Activated naive CD4-positive, alpha-beta T cell treated with anti-CD3 and anti-CD28 coated beads for 36 hours (primary cell): Measurements from ENCODE around the gene DCUN1D3. TPM values are rescaled to one million over a fixed set of nuclear protein-coding genes. Genes with fewer than 3 reads are reported as not detected.
"Not testable (repeated sequence)": the region's sequence is repeated elsewhere in the genome, so short reads cannot be mapped to it uniquely, and the experiment has no call there.

Experiments used
- CTCF ChIA-PET: fragments of 350-600 bp; sonication (Branson Sonifier 250); formaldehyde crosslinking; loops from one replicate; lab custom pipeline; 2021; ENCODE audit warnings: antibody characterized with exemption; lab: Charles Lee
- DNase-seq: peaks from one replicate; pipeline ENCODE4 v3.0.0-alpha.2; 2020
- H3K27ac Mint-ChIP-seq: one replicate; pipeline ENCODE4 v1.8.0; 2021; ENCODE audit warnings: mild to moderate bottlenecking, mixed read lengths
- H3K27me3 Mint-ChIP-seq: one replicate; pipeline ENCODE4 v1.8.0; 2021; ENCODE audit warnings: low read depth, mixed read lengths
- H3K36me3 Mint-ChIP-seq: one replicate; pipeline ENCODE4 v1.8.0; 2021; ENCODE audit warnings: low read depth, mixed read lengths
- H3K4me1 Mint-ChIP-seq: one replicate; pipeline ENCODE4 v1.8.0; 2021; ENCODE audit warnings: low read depth, mixed read lengths
- H3K4me3 Mint-ChIP-seq: one replicate; pipeline ENCODE4 v1.8.0; 2021; ENCODE audit warnings: mild to moderate bottlenecking, moderate library complexity, mixed read lengths
- H3K9me3 Mint-ChIP-seq: one replicate; pipeline ENCODE4 v1.8.0; 2021; ENCODE audit warnings: mixed read lengths
- intact Hi-C: fragments of 100-400 bp; cut with micrococcal nuclease; formaldehyde crosslinking; loops from one replicate; pipeline ENCODE4 v1.15.1; 2023
- total RNA-seq, 2 experiments: library from RNA; stranded (reverse); gene quantifications; one replicate each; pipeline ENCODE4 v1.2.3, GENCODE V29; 2021

DCUN1D3 gene, protein sequence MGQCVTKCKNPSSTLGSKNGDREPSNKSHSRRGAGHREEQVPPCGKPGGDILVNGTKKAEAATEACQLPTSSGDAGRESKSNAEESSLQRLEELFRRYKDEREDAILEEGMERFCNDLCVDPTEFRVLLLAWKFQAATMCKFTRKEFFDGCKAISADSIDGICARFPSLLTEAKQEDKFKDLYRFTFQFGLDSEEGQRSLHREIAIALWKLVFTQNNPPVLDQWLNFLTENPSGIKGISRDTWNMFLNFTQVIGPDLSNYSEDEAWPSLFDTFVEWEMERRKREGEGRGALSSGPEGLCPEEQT
- 1 to 10 TPM; 3.0 to 3.4 TPM for total RNA-seq

DNA sequence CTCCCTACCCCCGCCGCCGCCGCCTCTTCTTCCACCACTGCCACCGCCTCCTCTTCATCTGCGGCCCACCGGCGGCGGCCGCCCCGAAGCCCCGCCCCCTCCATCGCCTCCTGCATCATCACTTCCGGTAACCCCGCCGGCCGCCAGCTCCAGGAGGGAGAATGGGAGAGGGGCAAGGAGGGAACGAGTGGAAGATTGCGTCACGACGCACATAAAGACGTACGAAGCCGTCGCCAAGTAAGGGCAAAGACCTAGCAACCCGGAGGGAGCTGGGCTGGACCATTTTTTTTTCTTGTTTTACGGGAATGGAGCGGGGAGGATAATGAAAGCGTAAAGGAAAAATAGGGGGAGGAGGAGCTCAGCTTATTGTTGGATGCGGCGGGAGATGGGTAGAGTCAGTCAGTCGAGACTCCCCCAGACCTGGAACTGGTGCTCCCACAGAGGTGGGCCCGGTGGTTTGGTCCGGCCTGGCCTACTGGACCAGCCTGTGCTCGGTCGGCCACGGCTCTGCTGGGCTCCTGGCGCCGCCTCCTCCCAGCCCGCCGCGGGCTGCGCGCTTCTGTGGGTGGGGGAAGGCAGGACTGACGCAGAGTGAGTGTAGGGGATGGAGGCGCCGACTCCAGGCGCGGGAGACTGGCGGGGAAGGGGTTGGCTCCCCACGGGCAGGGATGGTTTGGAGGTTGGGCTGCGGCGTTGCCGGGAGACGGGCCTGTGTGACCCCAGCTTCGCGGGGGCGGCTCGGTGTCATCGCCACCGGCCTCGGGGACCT, at the start of gene DCUN1D3, which contains the start of gene LYRM1:
Gene DCUN1D3, minus strand, starts transcription at position 60 of the 769 bp plus-strand sequence. CDS start 37,820 bp downstream, outside the sequence.
Gene LYRM1, plus strand, starts transcription at position 473 of the 769 bp plus-strand sequence. CDS start 14,785 bp downstream, outside the sequence.
- Mint-ChIP-seq H3K4me3 (peak within 1 kb of the TSS; percentile 96), H3K27me3 (no peaks in the 10 kb centered on the region), H3K27ac (peak within 1 kb of the TSS; percentile 98), H3K9me3 (no peaks in the 10 kb centered on the region), H3K4me1 (peaks cover 59% of the 10 kb centered on the region), H3K36me3 (peaks cover 4% of the 10 kb centered on the region)
- intact Hi-C loops = loop anchor here (1.0 to 10.0 kb wide), 8 partner anchors 11 to 1294 kb away; partner anchors contain the start of genes ERI2, REXO5 and THUMPD1
- CTCF ChIA-PET = interaction anchor here (2.0 kb wide), 1 partner anchor 50 kb away, joined by 6 read pairs; no protein-coding TSS in a partner anchor
- DNase-seq = peak; percentile 88

DNA sequence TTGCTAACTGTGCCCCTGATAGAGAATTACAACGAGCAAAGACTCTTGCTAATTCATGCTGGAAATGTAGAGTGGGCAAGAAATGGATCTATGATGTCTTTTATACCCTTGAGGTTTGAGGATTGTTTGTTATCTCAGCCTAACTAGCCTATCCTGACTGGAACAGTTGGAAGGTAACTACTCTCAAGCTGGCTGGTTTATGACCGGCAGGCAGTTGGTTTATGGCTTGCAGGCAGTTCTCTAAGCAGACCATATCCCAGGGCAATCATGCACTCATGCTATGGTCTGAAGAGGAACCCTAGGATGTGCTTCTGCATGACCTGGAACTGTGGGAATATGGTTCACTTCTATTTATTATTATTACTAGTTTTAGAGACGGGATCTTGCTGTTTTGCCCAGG, 49.5 kb upstream of the DCUN1D3 start:
- Mint-ChIP-seq H3K4me1 (peaks cover 3% of the 10 kb centered on the region), H3K27ac (no peak overlapping the region), H3K36me3 (no peaks in the 10 kb centered on the region), H3K9me3 (no peaks in the 10 kb centered on the region), H3K4me3 (no peak overlapping the region), H3K27me3 (no peaks in the 10 kb centered on the region)
- intact Hi-C loops = no loop called here
- DNase-seq = no peak
- CTCF ChIA-PET = no interaction called here

DNA sequence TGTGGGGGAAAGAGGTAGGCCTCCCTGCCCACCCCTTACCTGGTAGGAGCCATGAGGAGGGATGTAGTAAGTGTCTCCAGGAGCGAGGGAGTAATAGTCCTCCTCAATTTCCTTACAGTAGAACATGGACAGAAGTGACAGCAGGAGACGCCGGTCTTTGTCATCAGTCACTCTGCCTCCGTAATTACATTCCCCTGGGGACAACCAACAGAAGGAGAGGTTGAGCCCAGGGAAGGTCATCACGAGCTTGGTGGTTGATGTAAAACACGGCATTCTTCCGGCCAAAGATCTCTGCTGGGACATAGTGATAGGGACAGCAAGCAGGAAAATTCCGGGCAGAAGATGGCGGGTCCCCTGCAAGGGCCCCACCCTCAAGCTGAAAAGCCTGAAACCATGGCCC, 48.3 kb upstream of the DCUN1D3 start:
- no peak for DNase-seq
- no peaks in the 10 kb centered on the region for H3K27me3 Mint-ChIP-seq
- no peak overlapping the region for H3K4me3 Mint-ChIP-seq
- no peak overlapping the region for H3K27ac Mint-ChIP-seq
- intact Hi-C loops = no loop called here
- H3K9me3 Mint-ChIP-seq = no peaks in the 10 kb centered on the region
- peaks cover 4% of the 10 kb centered on the region for H3K4me1 Mint-ChIP-seq
- H3K36me3 Mint-ChIP-seq = no peaks in the 10 kb centered on the region
- CTCF ChIA-PET = no interaction called here

DNA sequence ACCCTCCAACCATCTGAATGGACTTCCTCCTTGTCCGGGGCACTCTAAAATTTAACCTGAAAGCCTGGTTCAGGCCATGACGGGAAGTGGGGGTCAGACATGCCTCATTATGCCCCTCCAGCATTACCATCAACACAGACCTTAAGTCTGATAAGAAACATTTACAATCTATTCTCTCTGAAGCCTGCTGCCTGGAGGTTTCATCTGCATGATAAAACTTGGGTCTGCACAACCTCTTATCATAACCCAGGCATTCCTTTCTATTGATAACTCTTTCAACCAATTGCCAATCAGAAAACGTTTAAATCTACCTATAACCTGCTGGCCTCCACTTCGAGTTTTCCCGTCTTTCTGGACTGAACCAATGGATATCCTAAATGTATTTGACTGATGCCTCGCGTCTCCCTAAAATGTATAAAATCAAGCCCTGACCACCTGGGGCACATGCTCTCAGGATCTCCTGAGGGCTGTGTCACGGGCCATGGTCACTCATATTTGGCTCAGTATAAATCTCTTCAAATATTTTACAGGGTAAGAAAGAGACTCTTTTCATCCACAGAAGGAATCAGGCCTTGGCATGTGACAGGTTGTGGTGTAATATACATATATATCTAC, 46.0 kb upstream of the DCUN1D3 start:
- CTCF ChIA-PET = no interaction called here
- Mint-ChIP-seq H3K36me3 (no peaks in the 10 kb centered on the region), H3K9me3 (no peaks in the 10 kb centered on the region), H3K27ac (no peak overlapping the region), H3K27me3 (no peaks in the 10 kb centered on the region), H3K4me1 (peaks cover 16% of the 10 kb centered on the region), H3K4me3 (no peak overlapping the region)
- intact Hi-C loops = no loop called here
- no peak for DNase-seq

DNA sequence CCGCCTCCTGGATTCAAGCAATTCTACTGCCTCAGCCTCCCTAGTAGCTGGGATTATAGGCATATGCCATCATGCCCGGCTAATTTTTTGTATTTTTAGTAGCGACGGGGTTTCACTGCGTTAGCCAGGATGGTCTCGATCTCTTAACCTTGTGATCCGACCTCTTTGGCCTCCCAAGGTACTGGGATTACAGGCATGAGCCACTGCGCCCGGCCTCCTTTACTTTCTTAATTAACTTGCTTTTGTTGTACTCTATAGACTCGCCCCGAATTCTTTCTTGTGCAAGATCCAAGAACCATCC, 45.4 kb upstream of the DCUN1D3 start:
- H3K36me3 Mint-ChIP-seq, H3K27me3 Mint-ChIP-seq, H3K9me3 Mint-ChIP-seq, DNase-seq, H3K4me3 Mint-ChIP-seq, CTCF ChIA-PET, H3K27ac Mint-ChIP-seq: not testable (repeated sequence)
- peaks cover 19% of the 10 kb centered on the region for H3K4me1 Mint-ChIP-seq
- intact Hi-C loops = loop anchor here (1.0 kb wide), 1 partner anchor 95 kb away; no protein-coding TSS in a partner anchor

DNA sequence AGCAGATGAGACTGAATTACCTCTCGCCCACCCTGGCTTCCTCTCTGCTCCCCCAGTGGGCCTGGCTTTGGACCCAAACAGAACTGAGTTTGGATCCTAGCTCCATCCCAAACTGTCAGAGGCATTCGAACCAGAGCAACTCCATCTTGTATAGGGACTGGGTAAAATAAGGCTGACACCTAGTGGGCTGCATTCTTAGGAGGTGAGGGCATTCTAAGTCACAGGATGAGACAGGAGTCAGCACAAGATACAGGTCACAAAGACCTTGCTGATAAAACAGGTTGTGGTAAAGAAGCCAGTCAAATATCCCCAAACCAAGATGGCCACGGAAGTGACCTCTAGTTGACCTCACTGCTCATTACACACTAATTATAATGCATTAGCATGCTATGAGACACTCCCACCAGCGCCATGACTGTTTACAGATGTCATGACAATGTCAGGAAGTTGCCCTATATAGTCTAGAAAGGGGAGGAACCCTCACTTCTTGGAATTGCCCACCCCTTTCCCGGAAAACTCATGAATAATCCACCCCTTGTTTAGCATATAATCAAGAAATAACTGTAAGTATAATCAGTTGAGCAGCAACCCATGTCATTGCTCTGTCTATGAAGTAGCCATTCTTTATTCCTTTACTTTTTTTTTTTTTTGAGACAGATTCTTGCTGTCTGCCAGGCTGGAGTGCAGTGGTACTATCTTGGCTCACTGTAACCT, 44.9 kb upstream of the DCUN1D3 start:
- Mint-ChIP-seq H3K4me1 (peaks cover 19% of the 10 kb centered on the region), H3K4me3 (no peak overlapping the region)

DNA sequence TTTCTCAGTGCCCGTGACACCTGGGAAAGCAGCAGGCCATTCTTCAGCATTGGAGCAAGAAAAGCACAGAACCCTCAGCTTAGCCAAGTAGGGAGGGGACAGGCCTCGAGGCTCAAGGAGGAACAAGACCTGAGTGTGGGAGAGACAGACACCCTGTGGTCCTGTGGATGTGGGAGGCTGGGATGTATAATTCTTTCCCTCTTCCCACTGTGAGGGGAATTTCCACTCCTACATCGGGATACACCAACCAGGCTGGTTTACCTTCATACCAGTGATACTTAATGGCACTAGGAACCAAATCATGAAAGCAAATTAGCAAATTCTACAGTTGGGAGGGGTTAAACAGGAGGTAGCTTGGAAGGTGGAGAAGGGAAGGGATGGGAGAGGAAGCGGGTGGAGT, 42.1 kb upstream of the DCUN1D3 start:
- H3K27ac Mint-ChIP-seq = no peak overlapping the region
- no peaks in the 10 kb centered on the region for H3K9me3 Mint-ChIP-seq
- no peak overlapping the region for H3K4me3 Mint-ChIP-seq
- CTCF ChIA-PET = interaction anchor here (0.6 to 1.3 kb wide), 4 partner anchors 31 to 1376 kb away, joined by 3 to 5 read pairs (median 4); no protein-coding TSS in a partner anchor
- no peaks in the 10 kb centered on the region for H3K36me3 Mint-ChIP-seq
- intact Hi-C loops = no loop called here
- no peak for DNase-seq
- peaks cover 33% of the 10 kb centered on the region for H3K4me1 Mint-ChIP-seq
- no peaks in the 10 kb centered on the region for H3K27me3 Mint-ChIP-seq

More for the DNA sequence above, 44.9 kb upstream of the DCUN1D3 start:
- H3K27ac Mint-ChIP-seq = no peak overlapping the region
- intact Hi-C loops = loop anchor here (1.0 kb wide), 1 partner anchor 95 kb away; no protein-coding TSS in a partner anchor
- no peaks in the 10 kb centered on the region for H3K36me3 Mint-ChIP-seq
- H3K9me3 Mint-ChIP-seq = no peaks in the 10 kb centered on the region
- H3K27me3 Mint-ChIP-seq = no peaks in the 10 kb centered on the region
- DNase-seq = peak; percentile 58
- CTCF ChIA-PET = interaction anchor here (1.1 kb wide), 1 partner anchor 95 kb away, joined by 6 read pairs; no protein-coding TSS in a partner anchor

DNA sequence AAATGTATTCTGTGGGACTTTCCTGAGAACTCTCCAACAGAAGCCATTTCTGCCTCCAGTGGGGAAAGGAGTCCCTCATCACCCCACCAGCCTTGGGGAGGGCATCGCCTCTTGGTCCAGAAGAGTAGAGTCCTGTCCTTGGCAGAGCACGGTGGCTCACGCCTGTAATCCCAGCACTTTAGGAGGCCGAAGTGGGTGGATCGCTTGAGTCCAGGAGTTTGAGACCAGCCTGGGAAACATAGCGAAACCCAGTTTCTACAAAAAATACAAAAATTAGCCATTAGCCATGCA, 41.4 kb upstream of the DCUN1D3 start:
- Mint-ChIP-seq H3K27ac (no peak overlapping the region), H3K36me3 (no peaks in the 10 kb centered on the region), H3K27me3 (no peaks in the 10 kb centered on the region), H3K4me3 (no peak overlapping the region), H3K4me1 (peaks cover 33% of the 10 kb centered on the region), H3K9me3 (no peaks in the 10 kb centered on the region)
- DNase-seq = no peak
- intact Hi-C loops = no loop called here
- CTCF ChIA-PET = interaction anchor here (1.0 to 1.3 kb wide), 2 partner anchors 30 to 91 kb away, joined by 3 to 4 read pairs; no protein-coding TSS in a partner anchor

DNA sequence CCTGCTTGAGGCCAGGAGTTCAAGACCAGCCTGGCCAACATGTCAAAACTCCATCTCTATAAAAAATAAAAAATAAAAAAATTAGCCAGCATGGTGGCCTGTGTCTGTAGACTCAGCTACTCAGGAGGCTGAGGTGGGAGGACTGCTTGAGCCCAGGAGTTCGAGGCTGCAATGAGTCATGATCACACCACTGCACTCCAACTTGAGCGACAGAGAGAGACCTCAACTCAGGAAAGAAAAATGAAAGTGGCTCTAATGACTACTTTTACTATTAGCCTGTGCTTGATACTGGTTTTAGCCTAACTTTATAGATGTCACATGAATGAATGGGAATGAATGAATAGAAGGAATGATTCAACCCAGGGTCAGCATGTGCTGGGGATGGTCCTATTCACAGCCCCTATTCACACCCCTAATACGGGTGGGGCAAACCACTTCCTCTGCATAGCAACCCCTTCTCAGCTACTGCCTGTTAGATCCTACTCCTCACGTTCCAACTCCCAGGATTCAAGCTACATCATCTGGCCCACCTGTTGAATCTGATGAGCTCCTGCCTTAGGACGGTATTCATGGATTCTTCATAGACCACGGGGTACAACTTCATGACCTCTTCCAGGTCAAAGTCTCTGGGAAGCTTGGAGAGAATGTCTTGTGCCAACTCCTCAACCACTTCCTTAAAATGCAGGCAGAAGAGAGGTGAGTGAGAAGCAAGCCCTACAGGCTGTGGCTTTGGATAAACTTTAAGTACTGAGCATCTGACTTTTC, 40.9 kb upstream of the DCUN1D3 start:
- H3K4me1 Mint-ChIP-seq = peaks cover 33% of the 10 kb centered on the region
- no peaks in the 10 kb centered on the region for H3K27me3 Mint-ChIP-seq
- no peaks in the 10 kb centered on the region for H3K36me3 Mint-ChIP-seq

DNA sequence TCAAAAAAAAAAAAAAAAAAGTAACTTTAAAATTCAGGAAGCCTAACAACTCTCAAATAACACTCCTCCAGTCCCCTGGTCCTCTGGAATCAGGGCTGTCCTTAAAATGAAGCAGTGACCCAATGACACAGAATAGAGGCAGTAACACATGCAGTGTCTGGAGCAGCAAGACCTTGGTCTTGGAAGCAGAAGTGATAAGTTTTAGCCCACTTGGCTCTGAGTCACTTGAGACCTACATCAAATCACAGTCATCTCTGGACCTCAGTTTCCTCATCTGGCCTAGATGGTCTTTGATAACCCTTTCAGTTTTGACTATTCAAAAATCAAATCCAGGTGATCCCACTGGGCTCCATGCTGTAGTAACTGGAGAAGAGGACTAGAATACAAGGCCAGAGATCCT, 39.5 kb upstream of the DCUN1D3 start:
- CTCF ChIA-PET = no interaction called here
- no peak overlapping the region for H3K27ac Mint-ChIP-seq
- no peak for DNase-seq
- H3K4me3 Mint-ChIP-seq = no peak overlapping the region
- H3K27me3 Mint-ChIP-seq = no peaks in the 10 kb centered on the region
- H3K36me3 Mint-ChIP-seq = no peaks in the 10 kb centered on the region
- intact Hi-C loops = loop anchor here (2.0 kb wide), 1 partner anchor 39 kb away; the partner anchor contains the start of genes DCUN1D3 and LYRM1
- H3K4me1 Mint-ChIP-seq = peaks cover 29% of the 10 kb centered on the region
- no peaks in the 10 kb centered on the region for H3K9me3 Mint-ChIP-seq

More for the DNA sequence above, 40.9 kb upstream of the DCUN1D3 start:
- Mint-ChIP-seq H3K9me3 (no peaks in the 10 kb centered on the region), H3K27ac (no peak overlapping the region), H3K4me3 (no peak overlapping the region)
- DNase-seq = peak; percentile 35
- CTCF ChIA-PET = interaction anchor here (1.3 kb wide), 1 partner anchor 90 kb away, joined by 4 read pairs; no protein-coding TSS in a partner anchor
- intact Hi-C loops = no loop called here

DNA sequence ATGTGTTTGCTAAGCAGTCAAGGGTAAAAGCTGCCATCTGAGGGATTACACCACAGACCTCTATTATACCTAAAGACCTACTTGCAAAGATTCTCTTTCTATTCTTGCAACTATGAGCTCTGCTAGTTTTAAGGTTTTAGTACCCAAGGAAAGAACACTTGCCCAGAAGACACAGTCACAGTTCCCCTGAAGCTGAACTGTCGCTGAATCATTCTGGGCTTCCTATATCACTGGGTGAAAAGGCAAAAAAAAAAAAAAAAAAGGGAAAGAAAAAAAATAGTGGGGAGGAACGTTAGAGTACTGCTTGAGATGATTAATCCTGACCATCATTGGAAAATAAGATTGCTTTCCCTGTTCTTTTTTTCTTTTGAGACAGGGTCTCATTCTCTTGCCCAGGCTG, 38.3 kb upstream of the DCUN1D3 start:
- peak; percentile 46 for DNase-seq
- CTCF ChIA-PET = interaction anchor here (0.7 to 1.3 kb wide), 3 partner anchors 16 to 89 kb away, joined by 3 to 10 read pairs (median 4); no protein-coding TSS in a partner anchor
- Mint-ChIP-seq H3K27me3 (no peaks in the 10 kb centered on the region), H3K4me1 (peaks cover 28% of the 10 kb centered on the region), H3K27ac (no peak overlapping the region), H3K4me3 (no peak overlapping the region), H3K9me3 (no peaks in the 10 kb centered on the region), H3K36me3 (no peaks in the 10 kb centered on the region)
- intact Hi-C loops = loop anchor here (1.0 to 2.0 kb wide), 2 partner anchors 38 to 64 kb away; partner anchors contain the start of genes DCUN1D3 and LYRM1
